OCI-LY1 (cell line): Measurements from ENCODE around the gene L3MBTL1.

Source experiments
- H2AFZ ChIP-seq: fragments of 200-600 bp; sonication (generic), shearing (Covaris generic); 2 replicates; pipeline ENCODE4 v1.6.0; 2014; ENCODE audit warnings: antibody characterized with exemption, mild to moderate bottlenecking, low read length
- H3F3A ChIP-seq: fragments of 200-600 bp; sonication (generic), shearing (Covaris generic); 2 replicates; pipeline ENCODE4 v1.6.0; 2014; ENCODE audit warnings: mild to moderate bottlenecking, antibody characterized with exemption, low read length, moderate library complexity; ENCODE audit not compliant: insufficient read depth
- H3K27ac ChIP-seq: fragments of 200-600 bp; sonication (generic); 2 replicates; pipeline ENCODE4 v1.5.1; 2014; ENCODE audit warnings: low read length, mixed run types, mild to moderate bottlenecking, low read depth; ENCODE audit not compliant: poor library complexity, severe bottlenecking
- H3K27me3 ChIP-seq: fragments of 200-600 bp; sonication (generic); 2 replicates; pipeline ENCODE4 v1.6.0; 2014; ENCODE audit warnings: antibody characterized with exemption, mild to moderate bottlenecking, low read length, moderate library complexity; ENCODE audit not compliant: insufficient read depth
- H3K36me3 ChIP-seq: fragments of 200-600 bp; sonication (generic); 2 replicates; pipeline ENCODE4 v1.6.1; 2014; ENCODE audit warnings: mild to moderate bottlenecking, antibody characterized with exemption, low read length, moderate library complexity, mixed read lengths; ENCODE audit not compliant: insufficient read depth
- H3K4me1 ChIP-seq: fragments of 200-600 bp; sonication (generic); 2 replicates; pipeline ENCODE4 v1.5.1; 2014; ENCODE audit warnings: mild to moderate bottlenecking, low read length, moderate library complexity; ENCODE audit not compliant: insufficient read depth, severe bottlenecking
- H3K4me2 ChIP-seq: fragments of 200-600 bp; sonication (generic), shearing (Covaris generic); 2 replicates; pipeline ENCODE4 v1.6.1; 2014; ENCODE audit warnings: low read length
- H3K4me3 ChIP-seq: fragments of 200-600 bp; sonication (generic); 2 replicates; pipeline ENCODE4 v1.5.1; 2014; ENCODE audit warnings: low read length, low read depth, mild to moderate bottlenecking, mixed read lengths; ENCODE audit not compliant: poor library complexity, severe bottlenecking
- H3K79me2 ChIP-seq: fragments of 200-600 bp; shearing (Covaris generic); 2 replicates; pipeline ENCODE4 v1.6.1; 2016; ENCODE audit warnings: mixed run types, low read length, mixed read lengths; ENCODE audit not compliant: insufficient read depth
- H3K9ac ChIP-seq: fragments of 200-600 bp; sonication (generic), shearing (Covaris generic); 2 replicates; pipeline ENCODE4 v1.6.1; 2014; ENCODE audit warnings: mild to moderate bottlenecking, low read length, mixed read lengths
- H3K9me2 ChIP-seq: fragments of 200-600 bp; sonication (generic), shearing (Covaris generic); 2 replicates; pipeline ENCODE4 v1.6.1; 2014; ENCODE audit warnings: low read depth, mild to moderate bottlenecking, low read length, mixed read lengths
- H3K9me3 ChIP-seq: fragments of 200-600 bp; shearing (Covaris generic); 2 replicates; pipeline ENCODE4 v1.6.1; 2014; ENCODE audit warnings: low read length, mixed read lengths
- H4K20me1 ChIP-seq: fragments of 200-600 bp; sonication (generic), shearing (Covaris generic); 2 replicates; pipeline ENCODE4 v1.6.0; 2016; ENCODE audit warnings: mild to moderate bottlenecking, low read length; ENCODE audit not compliant: insufficient read depth
- CTCF ChIP-seq: fragments of 200-600 bp; sonication (generic), shearing (Covaris generic); IDR thresholded peaks from 2 replicates; pipeline ENCODE4 v1.5.1; 2017; ENCODE audit warnings: mild to moderate bottlenecking, antibody characterized with exemption, low read length, moderate library complexity, mixed read lengths
- EZH2 ChIP-seq: fragments of 200-600 bp; sonication (generic), shearing (Covaris generic); IDR thresholded peaks from 2 replicates; pipeline ENCODE4 v1.8.0; 2017; ENCODE audit warnings: borderline replicate concordance, mixed run types, mild to moderate bottlenecking, antibody characterized with exemption, low read length, moderate library complexity, mixed read lengths

Gene L3MBTL1

DNA sequence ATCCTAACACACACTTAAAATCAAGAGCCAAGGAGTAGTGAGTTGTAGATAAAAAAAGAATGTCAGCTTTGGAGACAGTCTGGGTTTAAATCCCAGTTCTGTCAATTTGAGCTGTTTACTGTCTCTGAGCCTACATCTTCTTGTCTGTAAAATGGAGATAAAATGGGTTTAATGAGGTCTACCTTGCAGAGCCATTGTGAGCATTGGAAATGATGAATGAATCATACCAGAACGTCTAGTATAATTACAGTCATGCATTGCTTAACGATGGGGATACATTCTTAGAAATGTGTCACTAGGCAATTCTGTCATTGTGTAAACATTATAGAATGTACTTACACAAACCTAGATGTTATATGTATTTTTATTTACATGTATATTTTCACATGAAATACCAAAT, 33.7 kb downstream of the L3MBTL1 start:
- H3K36me3 ChIP-seq, result 0 out of 2 replicates have a peak, but pooled peaks cover 7% of the 10 kb centered on the region
- no peak overlapping the region for H3K27ac ChIP-seq
- TF ChIP-seq EZH2 (no peak), CTCF (no peak)
- H3K9ac ChIP-seq, result no peak overlapping the region
- no peaks in the 10 kb centered on the region for H3K4me1 ChIP-seq
- H3F3A ChIP-seq, result no peaks in the 10 kb centered on the region
- H3K4me3 ChIP-seq, result no peak overlapping the region
- H3K79me2 ChIP-seq, result no peaks in the 10 kb centered on the region
- H3K4me2 ChIP-seq, result no peak overlapping the region
- no peaks in the 10 kb centered on the region for H3K9me2 ChIP-seq
- H3K9me3 ChIP-seq, result no peaks in the 10 kb centered on the region
- H2AFZ ChIP-seq, result no peak overlapping the region
- H4K20me1 ChIP-seq, result no peaks in the 10 kb centered on the region
- H3K27me3 ChIP-seq, result no peaks in the 10 kb centered on the region

- no peak overlapping the region for H3K27ac ChIP-seq
- H3K9me2 ChIP-seq, result no peaks in the 10 kb centered on the region
- no peak overlapping the region for H3K4me3 ChIP-seq
- 0 out of 2 replicates have a peak, but pooled peaks cover 7% of the 10 kb centered on the region for H3K36me3 ChIP-seq
- no peak for TF ChIP-seq EZH2
- no peak overlapping the region for H3K9ac ChIP-seq
- H3K4me1 ChIP-seq, result no peaks in the 10 kb centered on the region
- H2AFZ ChIP-seq, result no peak overlapping the region
- no peaks in the 10 kb centered on the region for H3K27me3 ChIP-seq
- no peak overlapping the region for H3K4me2 ChIP-seq
- no peaks in the 10 kb centered on the region for H3K79me2 ChIP-seq
- no peaks in the 10 kb centered on the region for H3K9me3 ChIP-seq
- no peaks in the 10 kb centered on the region for H4K20me1 ChIP-seq
- no peaks in the 10 kb centered on the region for H3F3A ChIP-seq
Observed at GRCh38 chr20:43542161-43542560, 34.7 kb downstream of the L3MBTL1 start.

DNA sequence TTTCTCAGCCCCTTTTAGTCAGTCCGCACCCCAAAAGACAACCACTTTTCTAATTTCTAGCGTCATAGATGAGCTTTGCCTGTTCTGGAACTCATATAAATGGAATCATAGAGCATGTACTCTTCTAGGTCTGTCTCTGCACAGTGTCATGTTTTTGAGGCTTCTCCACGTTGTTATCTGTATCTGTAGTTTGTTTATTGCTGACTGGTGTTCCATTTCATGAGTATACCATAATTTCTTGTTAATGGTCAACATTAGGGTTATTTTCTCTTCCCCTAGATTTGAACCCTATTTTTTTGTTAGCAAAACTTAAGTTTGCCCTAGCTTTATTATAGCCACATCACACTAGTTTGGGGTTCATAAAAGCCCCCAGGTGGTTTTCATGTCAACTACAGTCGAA, 35.2 kb downstream of the L3MBTL1 start:
- H3K4me3 ChIP-seq, result no peak overlapping the region
- no peak overlapping the region for H3K4me2 ChIP-seq
- H3K79me2 ChIP-seq, result no peaks in the 10 kb centered on the region
- no peaks in the 10 kb centered on the region for H3K9me2 ChIP-seq
- H3K9me3 ChIP-seq, result no peaks in the 10 kb centered on the region
- no peak overlapping the region for H3K27ac ChIP-seq
- no peak overlapping the region for H3K9ac ChIP-seq
- H3K27me3 ChIP-seq, result no peaks in the 10 kb centered on the region
- no peaks in the 10 kb centered on the region for H3F3A ChIP-seq
- H3K4me1 ChIP-seq, result no peaks in the 10 kb centered on the region
- 0 out of 2 replicates have a peak, but pooled peaks cover 7% of the 10 kb centered on the region for H3K36me3 ChIP-seq
- no peaks in the 10 kb centered on the region for H4K20me1 ChIP-seq
- TF ChIP-seq EZH2, result no peak
- no peak for TF ChIP-seq CTCF
- H2AFZ ChIP-seq, result no peak overlapping the region

DNA sequence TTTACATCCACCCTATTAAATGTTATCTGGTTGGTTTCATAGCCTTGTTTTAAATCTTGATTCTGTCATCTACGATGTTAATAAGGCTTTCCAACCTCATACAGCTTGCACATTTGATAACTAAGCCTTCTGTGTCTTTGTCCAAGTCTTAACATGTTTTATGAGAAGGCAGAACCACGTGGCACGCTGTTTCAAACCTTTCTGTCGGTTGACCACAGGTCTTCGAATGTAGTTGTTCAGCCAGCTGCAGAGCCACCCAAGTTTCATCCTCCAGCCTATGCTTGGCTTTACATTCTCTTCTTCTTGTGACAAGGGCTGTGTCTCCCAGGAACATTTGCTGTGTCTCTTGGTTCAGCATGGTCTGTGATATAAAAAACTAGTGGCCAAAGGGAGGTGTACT, 35.6 kb downstream of the L3MBTL1 start:
- no peaks in the 10 kb centered on the region for H3K4me1 ChIP-seq
- H3K4me3 ChIP-seq, result no peak overlapping the region
- no peaks in the 10 kb centered on the region for H3K27me3 ChIP-seq
- H4K20me1 ChIP-seq, result no peaks in the 10 kb centered on the region
- H3K9me3 ChIP-seq, result no peaks in the 10 kb centered on the region
- H3K27ac ChIP-seq, result no peak overlapping the region
- TF ChIP-seq CTCF, result no peak
- no peaks in the 10 kb centered on the region for H3F3A ChIP-seq
- no peak overlapping the region for H2AFZ ChIP-seq
- no peaks in the 10 kb centered on the region for H3K9me2 ChIP-seq
- H3K4me2 ChIP-seq, result no peak overlapping the region
- no peak overlapping the region for H3K9ac ChIP-seq
- H3K36me3 ChIP-seq, result 0 out of 2 replicates have a peak, but pooled peaks cover 7% of the 10 kb centered on the region
- no peaks in the 10 kb centered on the region for H3K79me2 ChIP-seq
